GM23248 (cell line): ENCODE data around the gene GALNT16.

Experiments used
- EZH2 ChIP-seq: fragments of 200-600 bp; sonication (generic); IDR thresholded peaks from 2 replicates; pipeline ENCODE4 v1.6.1; 2018; ENCODE audit warnings: antibody characterized with exemption, mild to moderate bottlenecking; ENCODE audit not compliant: insufficient read depth, poor library complexity, severe bottlenecking
- EZH2phosphoT487 ChIP-seq: fragments of 200-600 bp; sonication (generic); IDR thresholded peaks from 2 replicates; pipeline ENCODE4 v1.6.1; 2018; ENCODE audit warnings: antibody characterized with exemption, moderate library complexity, mild to moderate bottlenecking, low read depth; ENCODE audit not compliant: insufficient read depth

- TF ChIP-seq EZH2, result no peak
- no peak for TF ChIP-seq EZH2phosphoT487
Measured at GRCh38 chr14:69375182-69375581, 115.2 kb downstream of the GALNT16 start.
